ENCODE data around the gene APP. TPM values are rescaled to one million over a fixed set of nuclear protein-coding genes. Genes with fewer than 3 reads are reported as not detected.

The APP gene
- total and polyA plus RNA-seq, 3 donors from 2014 or later: 390 to 670 (median 409) TPM

DNA sequence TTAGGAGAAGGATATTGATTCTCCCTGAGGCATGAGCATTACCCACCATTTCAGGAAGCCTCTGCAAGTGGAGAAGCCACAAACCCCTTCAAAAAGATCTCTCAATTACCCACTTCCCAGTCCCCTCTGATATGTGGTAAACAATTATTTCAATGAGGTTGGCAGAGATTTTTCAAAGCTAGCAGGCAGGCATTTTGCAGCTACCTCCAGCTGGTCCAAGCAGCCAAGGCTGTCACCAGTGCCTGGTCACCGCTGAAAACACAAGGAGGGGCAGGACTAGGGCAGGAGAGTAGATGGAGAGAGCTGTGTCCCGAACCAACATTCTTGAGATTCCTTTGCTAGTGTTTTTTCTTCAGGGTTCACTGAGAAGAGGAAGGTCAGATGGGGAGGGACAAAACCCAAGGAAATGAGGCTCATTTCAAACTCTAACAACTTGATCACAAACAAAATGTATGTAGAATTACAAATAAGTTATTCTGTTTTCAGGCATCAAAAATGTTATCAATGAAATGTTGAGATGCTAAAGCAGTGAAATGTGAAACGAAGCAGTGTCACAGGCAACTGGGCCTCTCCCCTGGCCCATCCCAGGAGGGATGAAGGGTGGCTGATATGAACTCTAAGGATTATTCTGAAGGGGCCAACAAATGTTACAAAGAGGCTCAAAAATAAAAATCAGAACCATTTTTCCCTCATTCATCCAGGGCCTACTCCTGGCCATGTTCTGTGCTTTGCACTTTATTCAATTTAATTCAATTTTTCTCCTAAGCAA lies 22.3 kb downstream of the APP start:
- TF ChIP-seq, protein P1, sequence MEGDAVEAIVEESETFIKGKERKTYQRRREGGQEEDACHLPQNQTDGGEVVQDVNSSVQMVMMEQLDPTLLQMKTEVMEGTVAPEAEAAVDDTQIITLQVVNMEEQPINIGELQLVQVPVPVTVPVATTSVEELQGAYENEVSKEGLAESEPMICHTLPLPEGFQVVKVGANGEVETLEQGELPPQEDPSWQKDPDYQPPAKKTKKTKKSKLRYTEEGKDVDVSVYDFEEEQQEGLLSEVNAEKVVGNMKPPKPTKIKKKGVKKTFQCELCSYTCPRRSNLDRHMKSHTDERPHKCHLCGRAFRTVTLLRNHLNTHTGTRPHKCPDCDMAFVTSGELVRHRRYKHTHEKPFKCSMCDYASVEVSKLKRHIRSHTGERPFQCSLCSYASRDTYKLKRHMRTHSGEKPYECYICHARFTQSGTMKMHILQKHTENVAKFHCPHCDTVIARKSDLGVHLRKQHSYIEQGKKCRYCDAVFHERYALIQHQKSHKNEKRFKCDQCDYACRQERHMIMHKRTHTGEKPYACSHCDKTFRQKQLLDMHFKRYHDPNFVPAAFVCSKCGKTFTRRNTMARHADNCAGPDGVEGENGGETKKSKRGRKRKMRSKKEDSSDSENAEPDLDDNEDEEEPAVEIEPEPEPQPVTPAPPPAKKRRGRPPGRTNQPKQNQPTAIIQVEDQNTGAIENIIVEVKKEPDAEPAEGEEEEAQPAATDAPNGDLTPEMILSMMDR (IDR thresholded peaks at IDR 0.05): no peak
- no peak for TF ChIP-seq POLR2A (IDR thresholded peaks at IDR 0.05)
- intact Hi-C loops (cut with DNase I; ENCODE audit: low total_unique reads): no loop called here
- 46 to 55% methylated on average over 3 of the region's 3 CpGs for WGBS, 2 donors
- peaks cover 12% of the 10 kb centered on the region for H3K4me1 ChIP-seq
- DNase-seq: no peak
- no peak overlapping the region for H3K4me3 ChIP-seq
- H3K36me3 ChIP-seq (ENCODE audit: low read depth, missing control alignments): no peaks in the 10 kb centered on the region
- no peak overlapping the region for H3K27ac ChIP-seq
- no peaks in the 10 kb centered on the region for H3K27me3 ChIP-seq
- no peaks in the 10 kb centered on the region for H3K9me3 ChIP-seq

DNA sequence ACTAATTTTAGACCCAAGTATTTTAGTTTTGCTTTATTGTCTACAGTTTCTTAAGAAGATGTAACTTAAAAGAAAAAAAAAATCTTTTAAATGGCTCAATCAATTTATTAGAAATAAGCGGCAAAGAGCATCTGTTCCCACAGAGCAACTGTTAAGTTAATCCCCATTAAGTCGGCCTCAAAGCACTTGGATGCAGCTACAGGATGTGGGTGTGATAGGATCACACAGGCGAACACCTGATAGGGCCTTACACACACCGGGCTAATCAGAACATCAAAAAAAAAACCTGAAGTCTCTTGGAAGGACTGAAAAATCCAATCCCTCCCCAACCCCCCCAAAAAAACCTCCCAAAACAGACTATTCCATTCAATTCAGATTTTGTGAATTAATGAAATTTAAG lies 23.0 kb downstream of the APP start:
- no peak for DNase-seq
- 69 to 79% methylated on average over 4 of the region's 4 CpGs for WGBS, 2 donors
- Histone ChIP-seq H3K4me3 (no peak overlapping the region), H3K36me3 (ENCODE audit: low read depth, missing control alignments) (no peaks in the 10 kb centered on the region), H3K27me3 (no peaks in the 10 kb centered on the region), H3K4me1 (peaks cover 12% of the 10 kb centered on the region), H3K9me3 (no peaks in the 10 kb centered on the region), H3K27ac (no peak overlapping the region)
- TF ChIP-seq, protein P1 (IDR thresholded peaks at IDR 0.05): no peak
- TF ChIP-seq POLR2A (IDR thresholded peaks at IDR 0.05): no peak
- intact Hi-C loops (cut with DNase I; ENCODE audit: low total_unique reads): no loop called here

DNA sequence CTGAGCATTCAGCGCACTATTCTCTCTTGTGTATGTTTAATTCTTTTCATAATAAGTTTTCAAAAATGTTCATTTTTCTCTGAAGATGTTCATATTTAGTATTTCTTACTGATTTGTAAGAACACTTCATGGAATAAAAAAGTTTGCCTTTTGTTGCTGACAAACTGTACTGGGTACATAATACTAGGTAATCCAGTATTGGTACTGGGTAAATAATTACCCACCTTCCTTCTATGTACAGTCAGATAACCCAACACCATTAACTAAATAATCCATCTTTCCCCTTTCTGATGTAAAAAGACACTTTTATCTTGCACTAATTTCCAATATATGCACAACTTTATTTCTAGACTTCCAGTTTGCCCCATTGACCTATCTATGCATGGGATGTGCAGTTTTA lies 23.9 kb downstream of the APP start:
- no peak for DNase-seq
- Histone ChIP-seq H3K4me1 (peaks cover 12% of the 10 kb centered on the region), H3K4me3 (no peak overlapping the region), H3K27ac (no peak overlapping the region), H3K36me3 (ENCODE audit: low read depth, missing control alignments) (no peaks in the 10 kb centered on the region), H3K9me3 (no peaks in the 10 kb centered on the region), H3K27me3 (no peaks in the 10 kb centered on the region)
- intact Hi-C loops (cut with DNase I; ENCODE audit: low total_unique reads): no loop called here
- WGBS, 2 donors: 93 to 98% methylated on average over 1 of the region's 1 CpG
- TF ChIP-seq, protein P1 (IDR thresholded peaks at IDR 0.05): no peak
- TF ChIP-seq POLR2A (IDR thresholded peaks at IDR 0.05): no peak

DNA sequence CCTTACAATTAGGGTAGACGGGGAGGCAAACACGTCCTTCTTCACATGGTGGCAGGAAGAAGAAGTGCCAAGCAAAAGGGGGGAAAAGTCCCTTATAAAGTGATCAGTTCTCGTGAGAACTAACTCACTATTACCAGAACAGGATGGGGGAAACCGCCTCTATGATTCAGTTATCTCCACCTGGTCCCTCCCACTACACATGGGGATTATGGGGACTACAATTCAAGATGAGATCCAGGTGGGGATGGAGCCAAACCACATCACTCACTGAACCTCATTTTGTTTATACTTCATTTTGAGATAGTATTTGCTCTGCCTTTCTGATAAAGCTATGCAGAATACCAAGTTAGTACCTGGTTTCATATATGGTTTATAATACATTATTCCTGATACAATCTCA lies 26.5 kb downstream of the APP start:
- DNase-seq: no peak
- Histone ChIP-seq H3K4me3 (no peak overlapping the region), H3K4me1 (peaks cover 17% of the 10 kb centered on the region), H3K27me3 (no peaks in the 10 kb centered on the region), H3K9me3 (no peaks in the 10 kb centered on the region), H3K27ac (no peak overlapping the region), H3K36me3 (ENCODE audit: low read depth, missing control alignments) (no peaks in the 10 kb centered on the region)
- WGBS, 2 donors: 74 to 92% methylated on average over 4 of the region's 4 CpGs
- TF ChIP-seq POLR2A (IDR thresholded peaks at IDR 0.05): no peak
- TF ChIP-seq, protein P1 (IDR thresholded peaks at IDR 0.05): no peak
- intact Hi-C loops (cut with DNase I; ENCODE audit: low total_unique reads): no loop called here

DNA sequence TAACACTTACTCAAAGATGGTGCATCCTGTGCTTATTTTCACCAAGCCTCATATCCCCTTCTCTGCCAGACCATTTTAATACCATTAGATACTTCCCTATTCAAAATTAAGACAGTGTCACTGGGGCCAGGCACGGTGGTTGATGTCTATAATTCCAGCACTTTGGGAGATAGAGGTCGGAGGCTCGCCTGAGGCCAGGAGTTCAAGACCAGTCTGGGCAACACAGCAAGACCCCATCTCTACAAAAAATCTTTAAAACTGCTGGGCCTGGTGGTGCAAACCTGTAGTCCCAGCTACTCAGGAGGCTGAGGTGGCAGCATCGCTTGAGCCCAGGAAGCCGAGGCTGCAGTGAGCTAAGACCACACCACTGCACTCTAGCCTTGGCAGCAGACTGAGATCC lies 28.2 kb downstream of the APP start:
- no peak overlapping the region for H3K4me3 ChIP-seq
- WGBS, 2 donors: 94 to 100% methylated on average over 5 of the region's 5 CpGs
- H3K9me3 ChIP-seq: no peaks in the 10 kb centered on the region
- H3K27ac ChIP-seq: no peak overlapping the region
- peaks cover 7% of the 10 kb centered on the region for H3K4me1 ChIP-seq
- no peak for DNase-seq
- H3K27me3 ChIP-seq: no peaks in the 10 kb centered on the region
- H3K36me3 ChIP-seq (ENCODE audit: low read depth, missing control alignments): no peaks in the 10 kb centered on the region
- intact Hi-C loops (cut with DNase I; ENCODE audit: low total_unique reads): no loop called here
- TF ChIP-seq POLR2A (IDR thresholded peaks at IDR 0.05): no peak
- TF ChIP-seq, protein P1 (IDR thresholded peaks at IDR 0.05): no peak
